B cell (primary cell): ENCODE results near the gene NR2E1. TPM values are rescaled to one million over a fixed set of nuclear protein-coding genes. Genes with fewer than 3 reads are reported as not detected.
A peak's percentile ranks its signal among the peaks of the same experiment; 100 is the strongest.

Experiments
- ATAC-seq: fragments of 200-7000 bp; cut with Tn5 transposase; one replicate; pipeline ENCODE4 v1.10.0; 2021; ENCODE audit warnings: low read depth, mild to moderate bottlenecking, moderate number of reproducible peaks, moderate library complexity
- CTCF ChIA-PET: fragments of 350-600 bp; sonication (Branson Sonifier 250); formaldehyde crosslinking; loops from one replicate; lab custom pipeline; 2021; ENCODE audit warnings: antibody characterized with exemption, inconsistent platforms; lab: Charles Lee
- POLR2A ChIA-PET: fragments of 350-600 bp; sonication (Branson Sonifier 250); formaldehyde crosslinking; loops from one replicate; lab custom pipeline; 2021; ENCODE audit warnings: antibody characterized with exemption; lab: Charles Lee
- DNase-seq: peaks from one replicate; pipeline ENCODE4 v3.0.0; 2013
- H2AFZ ChIP-seq: 2 replicates; pipeline ENCODE4 v1.6.1; 2012; ENCODE audit warnings: mild to moderate bottlenecking, low read depth, low read length; ENCODE audit not compliant: insufficient read depth, poor library complexity, severe bottlenecking
- H3K27ac ChIP-seq, 2 donors: 1 replicate in 1 of 2; 2 replicates in 1 of 2; pipeline ENCODE4 v1.5.1; 2012 to 2013; ENCODE audit warnings: low read length in 2 of 2, mild to moderate bottlenecking in 2 of 2, moderate library complexity in 1 of 2
- H3K27me3 ChIP-seq, 4 experiments: fragments of 200-600 bp in 1 of 4; sonication (generic) in 1 of 4; replicated peaks in 1 of 4; 1 replicate in 2 of 4; 2 replicates in 2 of 4; pipeline versions ENCODE4 v1.6.1 to v1.7.0; 2013 to 2016; ENCODE audit warnings: low read length in 3 of 4, mild to moderate bottlenecking in 2 of 4, mixed read lengths in 1 of 4, moderate library complexity in 1 of 4; ENCODE audit not compliant: insufficient read depth in 4 of 4, control insufficient read depth in 3 of 4; ENCODE audit errors: control extremely low read depth in 1 of 4
- H3K36me3 ChIP-seq, 2 experiments: replicated peaks in 1 of 2; 1 replicate in 1 of 2; 2 replicates in 1 of 2; pipeline versions ENCODE4 v1.6.1 to v1.7.1; 2013; ENCODE audit warnings: low read length in 1 of 2; ENCODE audit not compliant: insufficient read depth in 2 of 2, control insufficient read depth in 1 of 2; ENCODE audit errors: control extremely low read depth in 1 of 2, extremely low read depth in 1 of 2
- H3K4me1 ChIP-seq, 2 donors: fragments of 200-600 bp in 1 of 2; sonication (generic) in 1 of 2; 1 replicate in 1 of 2; 2 replicates in 1 of 2; pipeline versions ENCODE4 v1.5.1 to v1.6.1; 2013 to 2017; ENCODE audit warnings: low read length in 2 of 2; ENCODE audit not compliant: control insufficient read depth in 2 of 2, insufficient read depth in 2 of 2
- H3K4me2 ChIP-seq: replicated peaks from 2 replicates; pipeline ENCODE3; 2012; ENCODE audit warnings: mild to moderate bottlenecking, low read depth, low read length; ENCODE audit not compliant: poor library complexity, severe bottlenecking
- H3K4me3 ChIP-seq, 5 experiments: fragments of 200-600 bp in 1 of 5; sonication (generic) in 1 of 5; 1 replicate in 3 of 5; 2 replicates in 2 of 5; pipeline versions ENCODE4 v1.5.1 to v1.7.0; 2011 to 2016; ENCODE audit warnings: low read length in 4 of 5, mild to moderate bottlenecking in 4 of 5, low read depth in 2 of 5, control low read depth in 1 of 5, moderate library complexity in 1 of 5; ENCODE audit not compliant: insufficient read depth in 1 of 5; ENCODE audit errors: control extremely low read depth in 1 of 5, extremely low read depth in 1 of 5
- H3K79me2 ChIP-seq: fragments of 200-600 bp; sonication (generic); one replicate; pipeline ENCODE4 v1.6.0; 2016; ENCODE audit warnings: low read length; ENCODE audit not compliant: control insufficient read depth, insufficient read depth
- H3K9ac ChIP-seq: fragments of 200-600 bp; sonication (generic); 2 replicates; pipeline ENCODE4 v1.6.1; 2017; ENCODE audit warnings: mild to moderate bottlenecking, low read length, moderate library complexity
- H3K9me3 ChIP-seq, 3 donors: one replicate each; pipeline versions ENCODE4 v1.6.1 to v1.7.1; 2013; ENCODE audit warnings: low read length in 2 of 3; ENCODE audit not compliant: control insufficient read depth in 2 of 3, insufficient read depth in 1 of 3; ENCODE audit errors: control extremely low read depth in 1 of 3
- H4K20me1 ChIP-seq: 2 replicates; pipeline ENCODE4 v1.6.0; 2012; ENCODE audit warnings: mild to moderate bottlenecking, low read length; ENCODE audit not compliant: insufficient read depth, control insufficient read depth, poor library complexity, severe bottlenecking
- H3K27ac Mint-ChIP-seq: one replicate; pipeline ENCODE4 v1.8.0; 2021; ENCODE audit warnings: mixed read lengths
- H3K27me3 Mint-ChIP-seq: one replicate; pipeline ENCODE4 v1.8.0; 2021; ENCODE audit warnings: mixed read lengths
- H3K4me1 Mint-ChIP-seq: one replicate; pipeline ENCODE4 v1.8.0; 2021; ENCODE audit warnings: mixed read lengths
- H3K4me3 Mint-ChIP-seq: one replicate; pipeline ENCODE4 v1.8.0; 2021; ENCODE audit warnings: mixed read lengths
- H3K9me3 Mint-ChIP-seq: one replicate; pipeline ENCODE4 v1.8.0; 2022; ENCODE audit warnings: mixed read lengths; ENCODE audit not compliant: insufficient read depth
- CTCF ChIP-seq: fragments of 200-600 bp; IDR thresholded peaks from one replicate; pipeline ENCODE4 v1.8.0; 2022; ENCODE audit warnings: antibody characterized with exemption, mild to moderate bottlenecking
- EZH2 ChIP-seq: IDR thresholded peaks from 2 replicates; pipeline ENCODE4 v1.6.1; 2012; ENCODE audit warnings: borderline replicate concordance, low read depth, mild to moderate bottlenecking, moderate library complexity, low read length; ENCODE audit not compliant: insufficient read depth, poor library complexity, severe bottlenecking
- WGBS: methylation state at CpG from one replicate; pipeline ENCODE4 v1.1.5; 2013; ENCODE audit warnings: missing lambda C conversion rate; ENCODE audit not compliant: insufficient coverage; 5-methylcytosine and 5-hydroxymethylcytosine counted together
- intact Hi-C: fragments of 100-400 bp; cut with micrococcal nuclease; formaldehyde crosslinking; loops from one replicate; pipeline ENCODE4 v1.10.0; 2022
- polyA plus RNA-seq: library from polyadenylated mRNA; depleted of rRNA; stranded (reverse); fragments of >200 nt; gene quantifications from 2 replicates; pipeline ENCODE4 v1.2.3, GENCODE V29; 2012
- total RNA-seq, 2 donors: library from RNA; stranded (reverse); fragments of 120-200 nt in 1 of 2; gene quantifications; 1 replicate in 1 of 2; 2 replicates in 1 of 2; pipeline versions ENCODE4 v1.2.3 to v1.2.4, GENCODE V29; 2013 to 2022

Gene NR2E1
- total and polyA plus RNA-seq, 2 donors (not counting 1 experiment from before 2014, with no cell fraction given) = not detected

- Mint-ChIP-seq H3K27ac (no peak overlapping the region), H3K4me3 (peak overlapping the region; percentile 98), H3K27me3 (peaks cover 80% of the 10 kb centered on the region), H3K4me1 (peaks cover 52% of the 10 kb centered on the region), H3K9me3 (no peaks in the 10 kb centered on the region)
- ChIA-PET CTCF (interaction anchor here (1.0 to 1.8 kb wide), 2 partner anchors 12 to 43 kb away, joined by 3 read pairs; no protein-coding TSS in a partner anchor), POLR2A (no interaction called here)
- Histone ChIP-seq H3K4me2 (peak overlapping the region; percentile 97), H2AFZ (peak overlapping the region; percentile 66), H3K4me3 (peak overlapping the region in 3 of 5 experiments; percentile 53 to 74 (median 58)), H3K36me3 (no peaks in the 10 kb centered on the region), H3K9ac (peak overlapping the region; percentile 69), H3K79me2 (no peaks in the 10 kb centered on the region), H4K20me1 (peaks cover 15% of the 10 kb centered on the region), H3K9me3 (peaks cover 0 to 46% (median 0%) of the 10 kb centered on the region in 3 donors), H3K27ac (no peak overlapping the region), H3K4me1 (peaks cover 52% of the 10 kb centered on the region in 2 donors), H3K27me3 (peaks cover 0 to 88% (median 68%) of the 10 kb centered on the region in 4 experiments)
- TF ChIP-seq CTCF (no peak), EZH2 (no peak)
- ATAC-seq (no peak), DNase-seq (no peak)
- WGBS = 16% methylated on average over 22 of the region's 24 CpGs
- intact Hi-C loops = loop anchor here (2.0 to 10.0 kb wide), 4 partner anchors 37 to 973 kb away; partner anchors contain the start of genes SESN1 and SNX3
Measured at GRCh38 chr6:108119769-108120141, 46.1 kb upstream of the NR2E1 start.

- no peak for ATAC-seq
- TF ChIP-seq EZH2 (no peak), CTCF (no peak)
- H3K4me3 Mint-ChIP-seq = peak overlapping the region; percentile 50
- Histone ChIP-seq H3K27me3 (peaks cover 0 to 87% (median 63%) of the 10 kb centered on the region in 4 experiments), H3K4me2 (no peak overlapping the region), H3K4me1 (peaks cover 46% of the 10 kb centered on the region in 2 donors), H3K4me3 (no peak overlapping the region), H3K9ac (no peak overlapping the region), H3K9me3 (peaks cover 0 to 41% (median 0%) of the 10 kb centered on the region in 3 donors), H3K79me2 (no peaks in the 10 kb centered on the region), H3K36me3 (no peaks in the 10 kb centered on the region), H2AFZ (no peak overlapping the region), H4K20me1 (peaks cover 12% of the 10 kb centered on the region), H3K27ac (no peak overlapping the region)
- H3K27me3 Mint-ChIP-seq = peaks cover 80% of the 10 kb centered on the region
- no peaks in the 10 kb centered on the region for H3K9me3 Mint-ChIP-seq
- H3K27ac Mint-ChIP-seq = no peak overlapping the region
- peaks cover 46% of the 10 kb centered on the region for H3K4me1 Mint-ChIP-seq
- WGBS = 50% methylated on average over 1 of the region's 12 CpGs
- DNase-seq = no peak
- intact Hi-C loops = no loop called here
- ChIA-PET CTCF (interaction anchor here (1.0 to 1.8 kb wide), 2 partner anchors 12 to 42 kb away, joined by 3 read pairs; no protein-coding TSS in a partner anchor), POLR2A (no interaction called here)
Measured at GRCh38 chr6:108120311-108120710, 45.5 kb upstream of the NR2E1 start.
